HG02623 (cell line): ENCODE measurements around the gene PHLPP1.

Source experiments
- ATAC-seq: cut with Tn5 transposase; IDR thresholded peaks from one replicate; pipeline ENCODE4 v1.9.1; 2021; ENCODE audit warnings: moderate library complexity; ENCODE audit not compliant: unreplicated experiment

Gene PHLPP1

DNA sequence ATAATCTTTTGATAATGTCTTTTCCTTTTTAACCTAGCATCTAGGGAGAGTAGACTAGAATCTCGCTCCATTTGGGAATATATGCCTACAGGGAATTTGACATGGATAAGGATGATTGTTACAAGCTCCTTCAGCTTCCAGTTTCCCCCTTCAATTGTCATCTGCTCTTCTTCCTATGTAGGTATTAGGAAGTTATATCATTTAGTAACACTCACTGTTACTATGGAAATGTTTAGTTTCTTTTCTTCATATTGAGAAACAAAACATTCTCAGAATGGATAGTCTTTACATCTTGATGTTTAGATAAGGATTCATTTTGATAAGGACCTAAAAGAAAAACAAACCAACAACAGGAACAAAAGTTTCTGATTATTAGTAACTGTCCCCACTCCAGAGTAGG is 127.6 kb downstream of the PHLPP1 start:
- ATAC-seq = no peak

DNA sequence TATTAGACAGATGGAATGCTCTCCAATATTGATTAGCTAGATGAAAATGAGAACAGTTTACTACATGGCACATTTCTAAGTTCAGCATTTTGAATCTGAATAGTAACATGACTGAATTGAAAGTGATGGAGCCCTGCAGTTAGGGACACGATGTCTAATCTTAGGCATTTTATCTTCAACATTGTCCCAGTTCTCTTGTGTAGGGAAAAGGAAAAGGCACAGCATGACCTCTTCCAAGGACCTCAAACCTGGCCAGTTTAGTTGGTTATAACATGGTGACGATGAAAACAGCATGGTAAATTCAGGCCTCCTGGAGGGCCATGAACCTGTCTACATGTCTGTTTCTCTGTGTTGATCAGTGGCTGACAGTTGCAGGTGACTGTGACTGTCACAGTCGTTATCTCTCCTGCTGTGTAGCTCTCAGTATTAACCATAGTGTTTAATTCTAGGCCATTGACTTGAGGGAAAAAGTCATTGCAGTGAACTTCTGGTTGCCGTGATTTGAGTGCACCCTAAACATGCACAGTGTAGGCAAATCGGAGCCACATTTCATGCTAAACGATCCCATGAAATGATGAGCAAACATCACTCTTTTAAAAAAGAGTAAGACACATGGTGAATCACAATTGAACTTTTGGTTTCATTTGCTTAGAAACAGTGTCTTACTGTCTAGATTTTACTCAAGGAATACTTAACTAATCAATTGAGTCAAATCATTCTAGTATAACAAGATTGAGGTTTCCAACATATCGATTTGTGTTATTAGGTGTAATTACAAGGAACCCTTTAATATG is 129.7 kb downstream of the PHLPP1 start:
- peak; percentile 64 for ATAC-seq

DNA sequence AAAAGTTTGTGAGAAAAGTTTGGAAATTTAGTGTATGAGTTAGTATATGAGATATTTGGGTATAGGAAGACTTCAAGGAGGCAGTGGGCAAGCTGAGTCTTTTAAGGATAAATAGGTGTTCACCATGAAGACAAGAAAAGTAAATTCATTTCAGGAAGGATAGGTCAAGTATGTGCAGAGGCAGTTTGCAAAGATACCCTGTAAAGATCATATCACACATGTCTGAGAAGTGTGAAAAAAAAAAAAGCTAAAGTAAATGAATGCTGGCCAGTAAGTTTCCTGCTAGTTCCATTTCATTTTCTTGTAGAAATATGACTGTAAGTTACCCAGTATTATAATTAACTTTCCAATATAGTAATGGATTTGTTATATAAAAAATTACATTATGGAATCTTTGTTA is 131.0 kb downstream of the PHLPP1 start:
- no peak for ATAC-seq

GRCh38 chr18:62847081-62847480 is 131.7 kb downstream of the PHLPP1 start:
- ATAC-seq = no peak

DNA sequence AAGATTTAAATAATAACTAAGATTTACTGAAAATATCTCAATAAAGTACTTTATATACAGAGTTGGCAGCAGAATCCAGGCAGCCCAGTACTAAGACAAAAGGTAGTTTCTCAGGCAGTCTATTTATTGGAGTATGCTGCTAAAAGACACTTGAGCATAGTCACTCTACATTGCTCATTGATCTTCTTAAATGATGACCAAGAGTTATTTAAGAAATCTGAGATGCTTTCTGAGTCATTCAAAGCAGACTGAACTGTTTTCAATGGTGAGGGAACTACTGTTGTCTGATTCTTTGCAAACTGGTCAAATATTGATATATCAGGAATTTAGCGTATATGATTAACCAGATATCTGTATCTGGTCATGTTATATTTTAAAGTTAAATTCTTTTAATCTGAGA is 133.6 kb downstream of the PHLPP1 start:
- ATAC-seq = no peak

GRCh38 chr18:62850619-62851306 is 135.4 kb downstream of the PHLPP1 start:
- no peak for ATAC-seq

- no peak for ATAC-seq
Measured at GRCh38 chr18:62852851-62853250, 137.5 kb downstream of the PHLPP1 start.

- ATAC-seq = no peak
Measured at GRCh38 chr18:62856294-62856693, 141.0 kb downstream of the PHLPP1 start.

GRCh38 chr18:62857263-62857976 is 142.1 kb downstream of the PHLPP1 start:
- no peak for ATAC-seq

DNA sequence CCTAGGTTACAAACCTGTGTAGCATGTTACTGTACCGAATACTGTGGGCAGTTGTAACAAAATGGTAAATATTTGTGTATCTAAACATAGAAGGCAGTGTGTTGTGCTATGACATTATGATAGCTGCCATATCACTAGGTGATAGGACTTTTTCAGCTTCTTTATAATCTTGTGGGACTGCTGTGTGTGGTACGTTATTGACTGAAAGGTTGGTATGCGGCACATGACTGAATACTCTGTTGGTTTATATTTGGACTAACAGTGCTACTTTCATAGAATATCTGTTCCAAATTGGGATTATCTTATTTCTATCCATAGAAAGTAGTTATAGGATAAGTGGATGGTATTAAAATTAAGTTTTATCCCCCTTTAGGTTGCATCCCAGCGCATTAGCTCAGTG is 144.7 kb downstream of the PHLPP1 start:
- no peak for ATAC-seq

- ATAC-seq = no peak
Measured at GRCh38 chr18:62862466-62862865, 147.1 kb downstream of the PHLPP1 start.

GRCh38 chr18:62863579-62864001 is 148.2 kb downstream of the PHLPP1 start:
- no peak for ATAC-seq

DNA sequence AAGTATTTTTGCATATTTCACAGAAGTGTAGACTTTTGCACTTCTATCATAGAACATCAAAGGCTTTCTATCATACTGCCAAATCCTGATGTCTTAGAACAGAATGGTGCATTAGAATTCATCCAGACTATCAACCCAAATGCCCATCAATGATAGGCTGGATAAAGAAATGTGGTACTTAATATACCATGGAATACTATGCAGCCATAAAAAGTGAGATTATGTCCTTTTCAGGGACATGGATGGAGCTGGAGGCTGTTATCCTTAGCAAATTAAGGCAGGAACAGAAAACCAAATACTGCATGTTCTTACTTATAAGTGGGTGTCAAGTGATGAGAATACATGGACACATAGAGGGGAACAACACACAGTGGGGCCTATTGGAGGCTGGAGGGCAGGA is 150.2 kb downstream of the PHLPP1 start:
- no peak for ATAC-seq

GRCh38 chr18:62867534-62867933 is 152.2 kb downstream of the PHLPP1 start:
- no peak for ATAC-seq

DNA sequence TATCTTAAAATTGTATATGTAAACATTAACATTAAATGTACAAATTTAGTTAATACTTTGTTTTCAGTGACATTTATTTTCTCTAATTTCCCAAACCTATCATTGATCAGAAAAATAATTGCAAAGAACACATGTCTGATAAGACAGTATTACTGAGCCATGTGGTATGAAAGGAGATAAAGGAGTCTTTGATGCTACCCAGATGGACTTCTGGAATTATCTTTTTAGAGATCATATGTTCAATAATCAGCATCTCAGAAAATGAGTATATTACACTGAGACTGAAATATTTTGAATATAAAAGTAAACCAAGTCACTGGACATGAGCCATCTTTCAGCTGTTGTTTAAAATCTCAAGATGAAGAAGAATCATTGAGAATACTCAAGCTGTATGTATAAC is 153.3 kb downstream of the PHLPP1 start:
- ATAC-seq = no peak

- no peak for ATAC-seq
Measured at GRCh38 chr18:62870643-62871042, 155.3 kb downstream of the PHLPP1 start.

GRCh38 chr18:62875323-62875722 is 160.0 kb downstream of the PHLPP1 start:
- no peak for ATAC-seq

- no peak for ATAC-seq
Measured at GRCh38 chr18:62876111-62876510, 160.8 kb downstream of the PHLPP1 start.

DNA sequence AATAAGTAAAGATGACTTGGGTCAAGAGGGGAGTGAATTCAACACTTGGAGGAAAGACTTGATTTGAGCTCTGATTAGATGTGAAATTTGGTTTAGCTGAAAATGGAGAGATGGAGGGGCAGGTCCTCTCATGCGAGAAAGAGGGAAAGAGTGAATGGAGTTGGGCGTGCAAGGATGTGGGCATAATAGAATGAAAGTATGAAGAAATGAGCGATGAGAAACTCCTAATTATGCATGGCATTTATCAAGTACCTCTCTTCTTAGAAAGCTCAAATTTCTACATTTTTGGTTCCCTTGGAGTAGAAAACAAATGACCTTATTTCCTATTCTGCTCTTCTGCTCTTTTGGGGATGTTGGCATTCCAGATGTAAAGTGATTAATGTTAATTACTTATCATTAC is 161.5 kb downstream of the PHLPP1 start:
- no peak for ATAC-seq

- no peak for ATAC-seq
Measured at GRCh38 chr18:62877411-62878221, 162.3 kb downstream of the PHLPP1 start.

- no peak for ATAC-seq
Measured at GRCh38 chr18:62878305-62878704, 163.0 kb downstream of the PHLPP1 start.
